Caki2 (cell line): ENCODE measurements around the gene CDKAL1. TPM values are rescaled to one million over a fixed set of nuclear protein-coding genes. Genes with fewer than 3 reads are reported as not detected.
A peak's percentile ranks its signal among the peaks of the same experiment; 100 is the strongest.
"Not testable (repeated sequence)": the region's sequence is repeated elsewhere in the genome, so short reads cannot be mapped to it uniquely, and the experiment has no call there.

ENCODE experiments used
- DNase-seq: peaks from one replicate; pipeline ENCODE4 v3.0.0-alpha.2; 2015; ENCODE audit warnings: low read depth
- in situ Hi-C: cut with HindIII; loops from 2 replicates; pipeline ENCODE4 v1.10.0; 2016; ENCODE audit warnings: low sequenced_read_pairs, low pct_unique_long_range_greater_than_20kb, mixed read lengths
- total RNA-seq: library from RNA; depleted of rRNA; stranded (reverse); fragments of >200 nt; shearing (Covaris generic); gene quantifications from 2 replicates; pipeline ENCODE4 v1.2.3, GENCODE V29; 2014; ENCODE audit warnings: low replicate concordance; rRNA removed

CDKAL1 gene
- 40.9 and 48.3 TPM in 2 replicates for total RNA-seq

DNA sequence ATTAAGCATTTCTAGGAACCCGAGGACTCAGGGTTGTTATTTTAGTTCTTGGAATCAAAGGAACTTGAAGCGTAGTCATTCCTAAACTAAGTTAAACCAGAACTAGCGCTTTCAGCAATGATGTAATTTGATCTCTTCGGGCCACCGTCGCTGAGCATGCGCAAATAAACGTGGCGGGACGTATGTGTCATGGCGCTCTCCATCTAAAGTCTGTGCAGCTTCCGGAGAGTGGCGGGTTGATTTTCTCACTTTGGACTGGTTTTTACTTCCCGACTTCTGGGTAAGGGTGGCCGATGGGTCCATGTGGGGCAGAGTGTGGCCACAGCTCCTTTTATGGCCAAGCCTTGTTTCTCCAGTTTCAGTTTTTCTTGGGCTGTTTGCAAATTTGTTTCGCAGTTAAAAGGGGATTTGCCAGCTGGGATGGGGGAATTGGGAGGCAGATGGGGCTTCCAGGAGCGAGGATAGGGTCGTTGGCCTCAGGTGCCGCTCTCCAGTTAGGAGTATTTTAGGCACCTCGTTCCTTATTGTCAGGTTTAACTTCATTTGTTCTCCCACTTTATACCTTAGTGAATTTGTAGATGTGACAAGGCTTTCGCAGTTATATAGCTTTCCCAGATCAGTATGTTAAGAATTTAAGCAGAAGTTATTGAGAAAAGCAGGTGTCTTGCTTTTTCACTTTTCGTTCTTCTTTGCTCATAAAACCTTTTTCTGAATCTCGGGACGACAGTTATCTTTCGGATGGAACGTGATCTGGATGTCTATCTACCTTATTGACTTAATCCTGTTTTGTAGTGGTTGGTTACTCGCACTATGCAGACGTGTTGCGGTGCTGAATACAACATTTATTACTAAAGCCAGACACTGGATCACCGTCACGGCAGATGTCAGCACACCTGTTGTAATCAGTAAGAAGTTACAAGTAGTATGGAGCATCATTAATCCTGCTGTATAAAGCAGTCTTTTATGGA is at the start of gene CDKAL1:
CDKAL1 (plus strand) TSS at position 163 of the 968 bp plus-strand sequence. CDS start 11,894 bp downstream, outside the sequence.
- DNase-seq: peak; percentile 76
- in situ Hi-C loops: no loop called here

DNA sequence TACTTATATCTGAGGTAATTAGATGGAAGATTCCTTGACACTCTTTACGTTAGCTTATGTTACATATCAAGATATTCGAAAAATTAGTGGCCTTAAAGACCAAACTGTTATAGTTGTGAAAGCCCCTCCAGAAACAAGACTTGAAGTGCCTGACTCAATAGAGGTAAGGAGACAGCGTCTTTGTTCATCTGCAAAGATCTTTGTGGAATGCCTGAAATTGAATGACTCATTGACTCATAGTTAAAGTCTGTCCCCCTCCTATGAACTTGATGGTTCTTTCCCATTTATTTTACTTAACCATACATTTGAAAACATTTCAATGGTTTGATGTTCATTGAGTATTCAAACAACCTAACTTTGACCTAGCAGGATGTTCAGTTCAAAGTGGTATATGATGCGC is 47.6 kb upstream of the CDKAL1 start:
- DNase-seq: no peak
- in situ Hi-C loops: no loop called here

DNA sequence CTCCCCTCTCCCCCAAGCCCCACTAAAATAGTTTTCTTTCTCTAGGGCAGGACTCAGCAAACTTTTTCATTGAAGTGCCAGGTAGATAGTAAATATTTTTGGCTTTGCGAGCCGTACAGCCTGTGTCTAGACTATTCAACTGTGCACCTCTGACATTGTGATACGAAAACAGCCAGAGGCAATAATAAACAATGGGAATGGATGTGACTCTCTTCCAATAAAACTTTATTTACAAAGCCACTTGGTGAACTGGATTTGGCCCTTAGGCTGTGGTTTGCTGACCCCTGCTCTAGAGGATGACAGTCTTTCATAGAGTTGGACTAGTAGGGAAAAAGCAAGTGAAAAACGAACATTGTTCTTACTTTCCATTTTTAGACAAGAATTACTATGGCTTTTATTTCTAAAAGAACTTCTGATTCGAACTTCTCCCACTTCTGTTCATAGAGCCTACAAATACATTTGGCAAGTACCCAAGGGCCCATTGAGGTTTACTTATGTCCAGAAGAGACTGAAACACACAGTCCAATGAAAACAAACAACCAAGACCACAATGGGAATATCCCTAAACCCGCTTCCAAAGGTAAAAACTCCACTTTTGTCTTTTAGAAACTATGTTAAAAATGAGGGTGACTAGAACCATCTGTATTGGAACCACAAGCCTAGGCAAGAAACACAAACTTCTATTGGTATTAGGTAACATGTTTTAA is 46.4 kb upstream of the CDKAL1 start:
- in situ Hi-C loops: no loop called here
- no peak for DNase-seq

DNA sequence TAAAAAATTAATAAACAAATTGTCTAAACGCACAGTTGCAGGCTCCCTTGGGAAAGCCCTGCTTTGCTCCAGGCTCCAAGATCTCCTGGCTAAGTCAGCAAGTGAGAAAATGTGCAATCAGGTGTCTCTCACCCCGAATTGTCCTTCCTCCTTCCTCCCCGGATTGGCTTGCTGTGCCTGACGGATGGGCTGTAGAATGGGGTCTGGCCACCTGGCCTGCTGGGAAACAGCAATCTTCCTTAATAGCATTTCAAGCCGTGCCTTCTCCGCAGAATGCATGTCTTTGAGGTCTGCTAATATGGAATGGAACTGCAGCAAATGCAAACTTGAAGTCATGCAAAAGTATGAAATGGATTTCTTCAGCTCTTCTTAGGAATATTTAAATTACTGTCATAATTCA is 43.7 kb upstream of the CDKAL1 start:
- in situ Hi-C loops: no loop called here
- no peak for DNase-seq

DNA sequence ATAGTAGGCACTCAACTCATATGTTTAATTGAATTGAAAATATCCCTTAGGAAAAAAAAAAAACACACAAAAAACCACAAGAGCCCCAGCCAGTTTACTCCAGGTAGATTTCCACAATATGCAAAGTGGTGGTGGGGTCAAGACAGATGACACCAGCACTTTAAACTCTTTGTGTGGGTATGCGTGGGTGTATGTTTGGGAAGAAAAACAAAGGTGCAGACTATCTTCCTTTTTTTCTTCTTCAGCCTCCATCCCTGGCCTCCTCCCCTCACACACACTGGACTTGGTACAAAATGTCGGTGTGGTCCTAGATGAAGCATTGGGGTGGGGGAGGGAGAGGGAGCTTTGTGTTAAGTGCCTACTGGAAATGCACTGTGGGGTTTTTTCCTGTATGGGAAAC is 42.2 kb upstream of the CDKAL1 start:
- in situ Hi-C loops: no loop called here
- DNase-seq: no peak

DNA sequence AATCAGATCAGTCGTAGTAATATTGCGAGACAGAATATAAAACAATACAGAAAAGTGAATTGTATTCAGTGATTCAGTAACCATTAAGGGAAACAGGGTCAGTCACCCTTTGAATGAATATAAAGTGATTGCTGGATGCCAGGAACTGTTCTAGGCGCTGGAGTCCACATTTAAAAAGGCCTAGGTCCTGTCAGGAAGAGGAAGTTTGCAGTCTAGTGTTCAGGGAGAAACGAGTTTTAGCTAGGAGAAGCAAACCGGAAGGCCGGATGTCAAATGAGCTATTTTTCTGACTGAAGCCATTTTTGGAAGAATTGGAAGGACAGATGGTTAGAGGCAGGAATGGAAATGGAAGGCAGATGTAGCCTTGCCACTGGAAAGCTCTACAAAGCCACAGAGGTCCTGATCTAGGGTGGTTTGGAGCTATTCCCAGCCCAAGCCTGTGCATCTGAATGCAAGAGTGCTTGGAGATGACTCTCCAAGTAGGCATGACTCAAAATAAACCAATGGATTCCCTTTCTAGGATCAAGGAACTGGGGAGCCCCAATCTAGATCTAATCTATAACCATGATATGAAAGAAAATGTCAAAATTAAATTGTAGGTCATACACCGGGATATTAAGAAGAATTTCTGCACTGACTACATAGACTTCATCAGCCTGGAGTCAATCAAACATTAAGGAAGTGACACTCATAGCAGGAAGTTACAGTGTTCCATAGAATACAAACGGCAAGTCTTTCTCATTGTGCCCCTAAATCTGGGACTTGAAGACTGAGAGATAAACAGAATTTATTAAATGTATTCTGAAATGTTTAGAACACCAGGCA is 36.8 kb upstream of the CDKAL1 start:
- in situ Hi-C loops: no loop called here
- no peak for DNase-seq

DNA sequence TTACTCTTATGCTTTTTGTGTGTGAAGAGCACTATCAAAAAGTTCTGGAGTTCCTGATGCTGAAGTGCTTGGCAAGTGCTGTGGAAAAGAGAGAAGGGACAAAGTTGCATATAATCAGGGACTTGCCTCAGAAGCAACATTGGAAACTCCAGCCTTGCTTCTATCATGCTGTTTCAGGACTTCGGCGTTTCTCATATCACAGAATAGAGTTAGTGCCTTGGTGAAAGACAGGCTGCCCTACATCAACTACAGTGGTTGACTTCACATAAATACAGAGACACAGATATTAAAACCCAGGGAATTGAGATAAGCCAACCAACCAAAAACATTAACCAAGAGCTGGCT is 36.2 kb upstream of the CDKAL1 start:
- no peak for DNase-seq
- in situ Hi-C loops: no loop called here

DNA sequence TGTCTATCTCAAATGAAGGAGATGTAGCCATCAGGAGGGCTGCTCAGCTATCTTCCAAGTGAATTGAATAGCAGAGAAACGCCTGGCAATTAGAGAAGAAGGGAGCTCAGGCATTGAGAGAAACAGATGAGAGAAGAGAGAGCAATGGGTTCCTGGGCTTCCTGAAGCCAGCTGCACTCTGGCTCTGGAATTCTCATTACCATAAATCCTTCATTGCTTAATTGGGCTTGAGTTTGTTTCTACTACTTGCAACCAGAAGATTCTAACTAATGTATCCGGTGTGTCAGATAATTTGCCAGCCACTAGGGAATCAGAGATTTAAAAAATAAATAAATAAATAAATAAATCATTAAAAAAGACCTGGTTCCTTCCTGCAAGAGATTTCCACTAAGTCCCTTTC is 25.0 kb upstream of the CDKAL1 start:
- no peak for DNase-seq
- in situ Hi-C loops: no loop called here

DNA sequence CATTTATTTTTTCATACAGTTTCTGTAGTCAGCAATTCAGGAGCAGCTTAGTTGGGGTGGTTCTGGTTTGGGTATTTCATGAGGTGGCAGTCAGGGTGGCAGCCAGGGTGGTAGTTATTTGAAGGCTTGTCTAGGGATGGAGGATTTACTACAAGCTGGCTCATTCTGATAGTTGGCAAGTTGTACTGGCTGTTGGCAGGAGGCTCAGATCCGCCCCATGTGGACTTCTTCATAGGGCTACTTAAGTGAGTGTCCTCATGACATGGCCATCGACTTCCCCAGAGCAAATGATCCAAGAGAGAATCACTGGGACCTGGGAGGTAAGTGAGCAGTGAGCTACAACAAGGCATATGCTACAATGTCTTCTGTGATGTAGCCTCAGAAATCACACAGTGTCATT is 22.4 kb upstream of the CDKAL1 start:
- in situ Hi-C loops: no loop called here
- DNase-seq: no peak

DNA sequence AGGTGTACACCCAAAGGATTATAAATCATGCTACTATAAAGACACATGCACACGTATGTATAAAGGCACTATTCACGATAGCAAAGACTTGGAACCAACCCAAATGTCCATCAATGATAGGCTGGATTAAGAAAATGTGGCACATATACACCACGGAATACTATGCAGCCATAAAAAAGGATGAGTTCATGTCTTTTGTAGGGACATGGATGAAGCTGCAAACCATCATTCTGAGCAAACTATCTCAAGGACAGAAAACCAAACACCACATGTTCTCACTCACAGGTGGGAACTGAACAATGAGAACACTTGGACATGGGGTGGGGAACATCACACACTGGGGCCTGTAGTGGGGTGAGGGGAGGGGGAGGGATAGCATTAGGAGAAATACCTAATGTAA is 9.0 kb upstream of the CDKAL1 start:
- DNase-seq, in situ Hi-C loops: not testable (repeated sequence)

DNA sequence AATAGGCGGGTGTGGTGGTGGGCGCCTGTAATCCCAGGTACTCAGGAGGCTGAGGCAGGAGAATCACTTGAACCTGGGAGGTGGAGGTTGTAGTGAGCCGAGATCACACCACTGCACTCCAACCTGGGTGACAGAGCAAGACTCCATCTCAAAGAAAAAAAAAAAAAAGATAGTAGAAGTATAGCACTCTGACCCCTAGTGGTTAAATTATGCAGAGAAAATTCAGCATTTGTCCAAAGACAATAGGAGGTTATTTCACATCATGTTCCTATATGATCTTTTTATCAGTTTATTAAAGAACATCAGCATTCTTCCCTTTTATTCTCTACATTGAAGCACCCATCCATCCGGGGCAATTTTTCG is 5.2 kb upstream of the CDKAL1 start:
- in situ Hi-C loops: not testable (repeated sequence)
- peak; percentile 64 for DNase-seq

DNA sequence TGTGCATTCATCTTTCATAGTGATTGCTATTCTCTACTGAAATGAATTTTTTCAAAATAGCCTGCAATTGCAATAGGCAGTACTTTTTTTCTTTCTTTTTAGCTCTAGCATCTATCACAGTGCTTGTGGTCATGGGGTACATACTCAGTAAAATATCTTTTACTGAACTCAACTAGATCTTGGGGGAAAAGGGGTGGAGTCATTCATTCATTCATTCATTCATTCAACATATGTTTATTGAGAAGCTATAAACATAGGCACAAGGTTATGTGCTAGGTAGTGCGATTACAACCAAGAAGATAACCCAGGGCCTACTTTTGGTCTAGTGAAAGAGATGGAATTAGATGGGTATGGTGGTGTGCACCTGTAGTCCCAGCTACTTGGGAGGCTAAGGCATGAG is 1.4 kb upstream of the CDKAL1 start:
- no peak for DNase-seq
- in situ Hi-C loops: no loop called here

DNA sequence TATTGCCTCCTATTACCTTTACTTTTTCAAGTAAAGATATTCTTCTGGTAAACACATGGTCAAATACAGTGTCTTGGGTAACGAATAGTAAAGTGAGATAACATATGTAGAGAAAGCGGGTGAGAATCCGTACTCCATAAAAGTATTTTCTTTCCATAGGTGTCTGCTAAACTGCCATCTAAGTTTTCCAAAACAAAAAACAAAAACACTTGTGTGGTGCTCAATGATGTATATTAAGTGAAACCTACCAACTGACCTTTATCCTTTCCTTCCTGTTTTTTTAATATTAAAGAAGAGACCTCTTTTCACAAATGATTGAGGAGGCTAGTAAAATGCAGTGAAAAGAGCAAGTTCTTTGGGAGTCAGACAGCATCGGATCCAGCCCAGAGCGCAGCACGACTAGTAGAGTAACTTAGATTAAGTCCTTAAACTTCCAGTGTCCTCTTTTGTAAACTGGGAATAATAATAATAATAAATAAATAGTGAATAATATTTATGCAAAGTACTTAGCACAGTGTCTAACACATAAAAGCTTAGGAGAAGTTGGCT is 437 bp upstream of the CDKAL1 start:
- in situ Hi-C loops: no loop called here
- DNase-seq: no peak

DNA sequence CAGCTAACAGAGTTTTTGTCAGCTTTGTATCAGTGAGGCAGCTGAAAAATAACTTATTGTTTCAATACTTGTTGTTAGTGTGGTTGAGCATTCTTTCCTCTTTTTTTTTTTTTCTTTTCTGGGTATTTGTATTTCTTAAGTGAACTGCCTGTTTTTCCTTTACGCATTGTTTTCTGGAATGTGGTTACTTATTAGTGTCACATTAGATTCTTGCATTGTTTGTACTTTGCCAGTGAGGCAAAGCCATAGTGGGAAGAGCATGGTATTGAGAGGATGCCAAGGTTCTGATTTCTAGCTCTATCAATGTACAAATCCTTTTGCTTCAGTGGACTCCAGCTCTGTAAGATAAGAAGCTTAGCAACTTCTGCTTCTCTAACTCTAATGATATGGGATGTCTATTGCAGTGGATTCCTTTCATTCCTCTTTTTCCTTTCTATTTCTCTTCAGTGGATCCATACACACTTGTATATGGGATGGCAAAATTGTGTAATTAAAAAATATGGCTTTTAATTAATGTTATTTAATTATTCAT is 3.9 kb downstream of the CDKAL1 start:
- DNase-seq: peak; percentile 70
- in situ Hi-C loops: no loop called here

DNA sequence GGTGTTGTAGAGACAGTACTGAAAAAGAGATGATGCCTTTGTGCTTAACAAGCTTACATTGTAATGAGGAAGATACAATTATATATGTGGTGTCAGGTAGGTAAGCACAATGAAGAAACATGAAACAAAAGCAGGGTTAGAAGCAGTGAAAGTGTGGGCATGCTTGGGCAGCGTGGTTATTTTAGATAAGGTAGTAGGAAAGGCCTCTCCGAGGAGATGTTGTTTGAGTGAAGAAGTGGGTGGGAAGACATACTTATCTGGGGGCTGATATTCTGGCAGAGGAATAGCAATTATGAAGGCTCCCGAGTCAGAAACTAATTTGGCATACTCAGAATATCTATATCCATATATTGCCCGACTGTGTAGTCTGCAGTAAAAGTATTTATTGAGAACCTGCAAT is 4.7 kb downstream of the CDKAL1 start:
- no peak for DNase-seq
- in situ Hi-C loops: no loop called here

DNA sequence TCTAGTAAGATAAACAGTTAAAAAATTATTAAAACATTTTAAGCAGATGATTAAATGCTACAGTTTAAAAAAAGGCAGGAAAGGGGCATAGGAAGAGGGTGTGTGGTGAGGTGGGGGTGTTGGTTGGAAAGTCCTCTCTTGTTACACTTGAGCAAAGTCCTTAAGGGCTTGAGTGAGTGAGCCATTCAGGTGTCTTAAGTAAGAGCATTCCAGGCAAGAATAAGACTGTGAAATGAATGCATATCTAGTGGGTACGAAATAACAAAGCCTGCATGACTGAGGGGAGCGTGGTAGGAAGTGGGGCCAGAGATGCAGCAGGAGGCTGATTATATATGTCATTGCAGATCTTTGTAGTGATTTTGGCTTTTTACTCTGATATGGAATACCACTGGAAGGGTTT is 5.1 kb downstream of the CDKAL1 start:
- in situ Hi-C loops: no loop called here
- DNase-seq: peak; percentile 82

DNA sequence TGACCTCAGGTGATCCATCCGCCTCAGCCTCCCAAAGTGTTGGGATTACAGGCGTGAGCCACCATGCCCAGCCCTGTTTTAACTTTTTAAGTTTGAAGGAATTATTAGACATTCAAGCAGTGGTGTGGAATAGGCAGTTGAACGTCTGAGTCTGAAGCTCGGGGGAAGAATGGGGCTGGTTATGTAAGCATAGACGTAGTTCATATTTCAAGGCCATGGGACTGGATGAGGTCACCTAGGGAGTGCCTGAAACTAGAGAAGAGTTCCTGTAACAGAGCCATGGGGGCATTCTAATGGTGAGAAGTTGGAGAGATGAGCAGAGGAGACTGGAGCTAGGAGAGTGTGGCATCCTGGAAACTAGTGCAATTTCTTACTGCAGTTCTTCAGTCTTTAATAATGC is 6.4 kb downstream of the CDKAL1 start:
- peak; percentile 72 for DNase-seq
- in situ Hi-C loops: no loop called here

DNA sequence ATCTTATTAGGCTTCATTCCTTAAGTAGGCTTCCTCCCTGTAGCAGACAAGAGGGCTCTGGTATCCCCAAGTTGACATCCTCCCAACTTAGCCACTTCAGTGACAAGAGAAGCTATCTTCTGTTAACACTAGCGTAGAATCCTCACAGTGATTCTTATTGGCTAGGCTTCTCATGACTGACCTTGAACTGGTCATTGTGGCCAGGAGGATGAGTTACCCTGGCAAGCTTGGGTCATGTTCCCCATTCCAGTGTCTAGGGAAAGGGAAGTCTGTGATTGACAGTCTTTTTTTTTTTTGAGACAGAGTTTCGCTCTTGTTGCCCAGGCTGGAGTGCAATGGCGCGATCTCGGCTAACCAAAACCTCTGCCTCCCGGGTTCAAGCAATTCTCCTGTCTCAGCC is 7.1 kb downstream of the CDKAL1 start:
- DNase-seq: no peak
- in situ Hi-C loops: no loop called here
